ENCODE results near the gene SPHK2.

SPHK2 gene

DNA sequence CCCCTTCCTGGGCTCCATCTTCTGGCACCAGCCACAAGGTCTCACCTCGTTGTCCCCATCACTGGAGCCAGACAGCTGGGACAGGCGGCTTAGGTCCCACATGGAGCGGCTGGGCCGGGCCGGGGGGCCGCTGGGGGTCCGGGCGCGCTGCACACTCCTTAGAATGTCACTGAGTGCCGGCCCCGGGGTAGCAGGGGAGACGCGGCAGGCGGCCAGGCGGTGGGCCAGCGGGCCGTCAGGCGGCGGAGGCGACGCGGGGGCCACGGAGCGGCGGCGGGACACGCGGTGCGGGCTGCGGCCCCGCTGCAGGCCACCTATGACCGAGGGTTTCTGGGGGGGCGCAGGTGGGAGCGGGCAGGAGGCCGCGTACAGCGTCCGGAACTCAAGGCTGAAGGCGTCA lies 15.9 kb upstream of the SPHK2 start:
- no peak for DNase-seq (ENCODE audit: low read depth in 2 of 3, low spot score in 1 of 3)

GRCh38 chr19:48603850-48604249 lies 15.5 kb upstream of the SPHK2 start:
- no peak for DNase-seq (ENCODE audit: low read depth in 2 of 3, low spot score in 1 of 3)

- no peak for DNase-seq (ENCODE audit: low read depth in 2 of 3, low spot score in 1 of 3)
These were observed 12.6 kb upstream of the SPHK2 start, which contains the start of gene SPACA4 for GRCh38 chr19:48606463-48607358. Gene SPACA4 (plus strand): TSS chr19:48606742. CDS start chr19:48606979, 237 bp downstream.

DNA sequence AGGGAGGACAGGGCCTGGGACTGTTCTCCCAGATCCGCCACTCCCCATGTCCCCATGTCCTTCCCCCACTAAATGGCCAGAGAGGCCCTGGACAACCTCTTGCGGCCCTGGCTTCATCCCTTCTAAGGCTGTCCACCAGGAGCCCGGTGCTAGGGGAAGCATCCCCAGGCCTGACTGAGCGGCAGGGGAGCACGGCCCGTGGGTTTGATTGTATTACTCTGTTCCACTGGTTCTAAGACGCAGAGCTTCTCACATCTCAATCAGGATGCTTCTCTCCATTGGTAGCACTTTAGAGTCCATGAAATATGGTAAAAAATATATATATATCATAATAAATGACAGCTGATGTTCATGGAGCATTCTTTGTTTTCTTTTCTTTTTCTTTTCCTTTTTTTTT lies 11.9 kb upstream of the SPHK2 start:
- DNase-seq (ENCODE audit: low read depth in 2 of 3, low spot score in 1 of 3), result no peak

DNA sequence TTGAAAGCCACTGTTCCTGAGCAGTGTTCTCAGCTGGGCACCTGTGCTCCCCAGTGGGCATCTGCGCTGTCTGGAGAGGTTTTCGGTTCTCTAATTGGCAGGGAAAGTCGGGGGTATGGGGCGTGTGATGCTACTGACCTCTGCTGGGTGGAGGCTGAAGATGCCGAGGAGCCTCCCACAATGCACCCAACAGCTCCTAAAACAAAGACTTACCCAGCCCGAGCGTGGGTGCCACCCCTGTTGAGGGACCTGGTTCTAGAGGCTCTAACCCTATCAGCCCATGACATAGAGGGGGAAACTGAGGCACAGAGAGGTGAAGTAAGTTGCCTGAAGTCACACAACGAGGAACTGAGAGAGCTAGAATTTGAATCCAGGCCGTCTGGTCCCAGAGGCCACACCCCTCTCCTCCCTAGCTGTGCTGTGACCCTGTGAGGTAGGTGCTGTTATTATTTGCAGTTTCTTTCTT lies 10.5 kb upstream of the SPHK2 start:
- no peak for DNase-seq (ENCODE audit: low read depth in 2 of 3, low spot score in 1 of 3)

GRCh38 chr19:48609571-48610108 lies 9.7 kb upstream of the SPHK2 start:
- no peak for DNase-seq (ENCODE audit: low read depth in 2 of 3, low spot score in 1 of 3)

- DNase-seq (ENCODE audit: low read depth in 2 of 3, low spot score in 1 of 3), result no peak
These were observed 7.4 kb upstream of the SPHK2 start for GRCh38 chr19:48611872-48612271.

DNA sequence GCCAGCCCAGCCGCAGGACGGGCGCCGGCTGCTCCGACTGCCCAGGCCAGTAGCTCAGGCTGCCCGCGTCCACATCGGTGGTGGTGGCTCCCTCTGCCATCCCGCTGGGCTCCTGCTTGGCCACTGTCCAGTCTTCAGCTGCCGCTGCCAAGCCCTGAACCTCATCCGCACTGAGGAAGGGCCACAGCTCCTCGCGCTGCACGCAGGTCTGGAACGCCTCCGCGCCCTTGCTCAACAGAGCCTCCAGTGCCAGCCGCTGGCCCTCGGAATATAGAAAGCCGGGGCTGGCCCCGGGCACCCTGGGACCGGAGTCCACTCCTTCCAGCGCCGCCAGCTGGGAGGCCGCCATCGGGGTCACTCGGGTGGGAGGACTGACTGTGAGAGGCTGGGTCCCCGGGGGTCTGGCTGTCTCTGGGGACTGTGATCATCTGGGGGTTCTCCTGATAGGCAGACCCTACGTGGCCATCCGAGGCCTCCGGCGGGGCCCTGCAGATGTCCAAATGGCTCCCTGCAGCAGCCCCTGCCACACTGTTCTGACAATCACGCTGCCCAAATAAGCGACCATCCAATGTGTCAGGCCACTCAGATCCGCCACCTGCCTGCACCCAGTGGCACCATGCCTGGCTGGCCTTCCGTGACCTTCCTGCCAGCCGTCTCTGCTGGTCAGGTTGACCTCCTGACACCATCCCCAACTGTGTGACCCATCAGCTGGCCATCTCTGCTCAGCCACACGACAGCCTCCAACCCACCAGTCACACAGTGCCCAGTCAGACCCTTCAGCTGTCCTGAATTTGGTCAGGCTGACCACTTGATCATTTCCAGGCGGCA lies 6.1 kb upstream of the SPHK2 start:
- no peak for DNase-seq (ENCODE audit: low read depth in 2 of 3, low spot score in 1 of 3)

- no peak for DNase-seq (ENCODE audit: low read depth in 2 of 3, low spot score in 1 of 3)
These were observed 5.4 kb upstream of the SPHK2 start for GRCh38 chr19:48613852-48614435.

- no peak for DNase-seq (ENCODE audit: low read depth in 2 of 3, low spot score in 1 of 3)
These were observed 4.7 kb upstream of the SPHK2 start, which contains the start of gene FAM83E for GRCh38 chr19:48614436-48615230. Gene FAM83E (minus strand): TSS chr19:48615076. CDS start chr19:48613372, 1,704 bp downstream.

- DNase-seq (ENCODE audit: low read depth in 2 of 3, low spot score in 1 of 3), result no peak
These were observed 3.9 kb upstream of the SPHK2 start for GRCh38 chr19:48615231-48616040.

DNA sequence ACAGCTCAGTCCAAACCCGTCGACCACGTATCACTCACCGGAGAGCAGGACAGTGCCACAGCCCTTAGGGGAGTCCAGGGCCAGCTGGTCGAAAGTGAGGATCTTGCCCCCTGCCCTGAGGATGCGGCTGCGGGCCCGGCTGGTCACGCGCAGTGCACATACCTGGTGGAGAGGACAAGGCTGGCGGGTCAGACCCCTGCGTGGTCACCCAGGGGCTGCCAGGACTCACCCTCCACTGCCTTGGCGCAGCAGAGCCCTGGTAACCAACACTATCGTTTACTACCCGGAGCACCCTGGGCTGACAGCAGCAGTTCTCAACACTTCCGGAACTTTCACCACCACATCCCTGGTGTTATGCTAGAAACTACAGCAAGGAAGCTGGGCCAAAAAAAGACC lies 3.3 kb upstream of the SPHK2 start:
- no peak for DNase-seq (ENCODE audit: low read depth in 2 of 3, low spot score in 1 of 3)

DNA sequence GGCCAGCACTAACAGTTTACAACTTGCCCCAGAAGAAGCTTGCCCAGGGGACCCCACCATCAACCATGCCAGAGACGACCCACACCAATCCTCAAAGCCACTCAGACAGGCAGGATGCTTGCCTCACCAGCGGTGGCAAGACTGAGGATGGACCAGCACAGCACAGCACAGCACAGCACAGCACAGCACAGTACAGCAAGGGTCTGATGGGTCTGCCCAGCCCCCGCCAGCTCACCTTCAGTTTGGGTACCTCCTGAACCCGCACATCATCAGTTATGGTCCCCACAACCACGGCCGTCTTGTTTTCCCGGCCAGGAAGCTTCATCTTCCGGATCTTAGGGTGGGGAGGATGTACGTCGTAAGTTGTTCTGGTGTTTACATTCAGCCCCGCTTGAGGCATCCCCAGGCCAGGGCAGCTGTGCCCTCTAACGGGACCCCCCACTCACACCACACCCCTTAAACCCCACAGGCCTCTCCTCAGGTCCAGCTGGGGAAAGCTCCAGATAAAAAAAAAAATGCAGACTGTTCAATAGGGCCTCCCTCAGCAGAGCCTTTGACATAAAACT lies 2.7 kb upstream of the SPHK2 start:
- no peak for DNase-seq (ENCODE audit: low read depth in 2 of 3, low spot score in 1 of 3)

DNA sequence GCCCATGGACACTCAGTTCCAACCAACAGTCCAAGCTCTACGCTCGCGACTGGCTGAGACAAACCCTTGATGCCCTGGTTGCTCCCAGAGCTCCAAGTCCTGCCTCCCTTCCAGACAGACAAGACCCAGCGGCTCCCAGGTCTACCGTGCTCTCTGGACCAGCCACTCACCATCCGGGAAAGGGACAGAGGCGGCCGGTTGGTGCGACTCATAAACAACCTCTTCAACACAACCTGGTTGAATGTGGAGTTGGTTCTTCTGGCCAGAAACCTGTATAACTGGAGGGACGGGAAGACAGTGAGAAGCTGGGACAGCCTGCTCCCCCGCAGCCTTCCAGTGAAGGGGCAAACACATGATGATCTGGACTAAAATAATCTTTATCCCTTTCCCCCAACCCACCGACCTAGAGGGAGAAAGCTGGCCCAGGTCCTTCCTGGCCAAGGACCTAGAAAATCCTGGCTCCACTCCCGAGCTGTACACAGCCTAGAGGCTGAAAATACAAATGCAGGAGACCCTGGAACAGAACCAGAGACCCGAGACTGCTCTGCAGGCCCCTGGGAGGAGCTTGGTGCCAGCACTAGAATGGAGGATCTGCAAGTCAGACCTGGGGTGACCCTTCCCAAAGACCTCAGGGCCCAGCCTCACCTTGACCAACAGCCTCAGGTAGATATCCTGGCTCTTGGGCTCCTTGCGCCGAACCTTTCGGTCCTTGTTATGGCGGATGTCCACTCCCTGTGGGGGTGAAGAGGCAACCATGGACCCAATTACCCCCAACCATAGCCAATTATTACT lies 2.0 kb upstream of the SPHK2 start:
- DNase-seq (ENCODE audit: low read depth in 2 of 3, low spot score in 1 of 3), result no peak

DNA sequence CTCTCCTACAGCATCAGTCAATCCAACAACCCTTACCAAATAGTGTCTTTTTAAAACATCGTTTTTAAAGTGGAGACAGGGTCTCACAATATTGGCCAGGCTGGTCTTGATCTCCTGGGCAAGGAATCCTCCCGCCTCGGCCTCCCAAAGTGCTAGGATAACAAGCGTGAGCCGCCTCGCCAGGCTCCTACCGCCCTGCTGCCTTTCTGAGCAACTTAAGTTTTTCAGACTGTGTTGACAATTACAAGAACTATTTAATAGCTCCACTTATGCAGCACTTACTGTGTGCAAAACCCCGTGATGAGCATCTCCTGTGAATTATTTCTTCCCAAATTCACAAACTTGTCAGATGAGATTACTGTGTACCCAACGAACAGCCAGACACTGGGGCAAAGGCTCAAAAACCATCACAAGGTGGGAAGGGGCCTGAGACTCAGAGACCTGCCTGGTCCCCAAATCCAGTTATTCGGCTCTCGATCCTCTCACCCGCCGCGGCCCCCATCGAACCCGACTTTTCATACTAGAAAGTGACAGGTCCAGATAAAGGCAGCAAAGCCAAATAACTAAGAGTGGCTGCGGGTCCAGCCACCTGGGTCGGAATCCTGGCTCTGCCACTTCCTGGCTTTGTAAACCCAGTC lies 909 bp upstream of the SPHK2 start:
- no peak for DNase-seq (ENCODE audit: low read depth in 2 of 3, low spot score in 1 of 3)

DNA sequence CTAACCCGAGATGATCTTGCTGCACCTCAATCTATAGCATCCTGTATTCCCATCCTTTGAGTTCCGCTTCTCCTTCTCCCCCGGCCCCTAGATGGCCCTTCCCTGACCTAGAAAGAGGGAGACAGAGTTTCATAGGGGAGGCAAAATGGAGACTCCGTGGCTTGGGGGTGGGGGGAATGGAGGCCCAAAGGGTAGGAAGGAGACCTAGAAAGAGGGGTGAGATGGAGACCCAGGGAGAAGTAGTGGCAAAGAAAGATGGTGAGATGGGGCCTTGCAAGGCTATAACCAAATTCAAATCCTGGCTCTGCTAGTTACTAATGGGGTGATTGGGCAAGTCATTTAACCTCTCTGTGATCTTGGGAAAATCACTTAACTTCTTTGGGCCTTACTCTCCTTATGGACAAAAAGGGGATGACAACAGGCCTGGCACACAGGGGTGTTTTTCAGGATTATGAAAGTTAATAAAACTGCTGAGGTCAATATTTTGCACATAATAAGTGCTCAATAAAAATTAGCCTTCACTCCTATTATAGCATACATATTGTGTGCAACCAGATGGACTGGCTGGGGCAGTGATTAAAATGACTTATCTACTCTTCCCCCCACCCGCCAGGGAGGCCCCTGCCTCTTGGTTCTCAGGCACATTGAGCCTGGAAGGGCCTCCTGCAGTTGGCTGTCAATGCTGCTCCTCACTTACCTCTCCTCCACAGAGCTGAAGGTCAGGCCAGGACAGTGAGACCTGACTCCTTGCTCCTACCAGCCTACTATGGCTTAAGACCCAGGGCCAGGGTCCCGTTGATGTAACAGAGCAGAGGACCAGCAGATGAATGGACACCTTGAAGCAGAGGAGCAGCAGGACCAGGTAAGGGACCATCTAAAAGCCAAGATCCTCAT lies 633 bp downstream of the SPHK2 start:
- no peak for DNase-seq (ENCODE audit: low read depth in 2 of 3, low spot score in 1 of 3)

- DNase-seq (ENCODE audit: low read depth in 2 of 3, low spot score in 1 of 3), result no peak
These were observed 4.3 kb downstream of the SPHK2 start for GRCh38 chr19:48623556-48624066.
